H9 (cell line): ENCODE data around the gene ST6GALNAC2. TPM values are rescaled to one million over a fixed set of nuclear protein-coding genes. Genes with fewer than 3 reads are reported as not detected.

Experiments used
- DNase-seq: peaks from one replicate; pipeline ENCODE4 v3.0.0-alpha.2; 2017
- H2AFZ ChIP-seq: one replicate; pipeline ENCODE4 v1.6.1; 2013; ENCODE audit warnings: mild to moderate bottlenecking, low read length, control low read depth, moderate library complexity
- H2AK5ac ChIP-seq: 2 replicates; pipeline ENCODE4 v1.6.1; 2013; ENCODE audit warnings: low read length, control low read depth, mixed read lengths; ENCODE audit not compliant: insufficient read length
- H2BK120ac ChIP-seq: one replicate; pipeline ENCODE4 v1.6.1; 2013; ENCODE audit warnings: low read depth, mild to moderate bottlenecking, low read length, control low read depth, inconsistent platforms; ENCODE audit not compliant: poor library complexity, severe bottlenecking
- H2BK12ac ChIP-seq: 2 replicates; pipeline ENCODE4 v1.6.1; 2013; ENCODE audit warnings: low read length, control low read depth, mixed read lengths, low read depth; ENCODE audit not compliant: insufficient read length
- H2BK15ac ChIP-seq: 2 replicates; pipeline ENCODE4 v1.6.1; 2013; ENCODE audit warnings: low read depth, low read length, control low read depth
- H2BK20ac ChIP-seq: one replicate; pipeline ENCODE4 v1.6.1; 2013; ENCODE audit warnings: low read depth, mild to moderate bottlenecking, low read length, control low read depth, inconsistent platforms; ENCODE audit not compliant: poor library complexity, severe bottlenecking
- H2BK5ac ChIP-seq: 2 replicates; pipeline ENCODE4 v1.6.1; 2013; ENCODE audit warnings: low read length, control low read depth, mixed read lengths; ENCODE audit not compliant: insufficient read length
- H3K14ac ChIP-seq: 2 replicates; pipeline ENCODE4 v1.6.1; 2013; ENCODE audit warnings: low read length, control low read depth; ENCODE audit not compliant: insufficient read depth
- H3K18ac ChIP-seq: 2 replicates; pipeline ENCODE4 v1.6.1; 2013; ENCODE audit warnings: low read depth, mild to moderate bottlenecking, mixed read lengths, low read length, control low read depth; ENCODE audit not compliant: insufficient read length
- H3K23ac ChIP-seq: 2 replicates; pipeline ENCODE4 v1.6.1; 2013; ENCODE audit warnings: low read length, control low read depth, mixed read lengths, low read depth; ENCODE audit not compliant: insufficient read length
- H3K23me2 ChIP-seq: 2 replicates; pipeline ENCODE4 v1.6.1; 2013; ENCODE audit warnings: low read depth, mild to moderate bottlenecking, mixed read lengths, low read length, control low read depth; ENCODE audit not compliant: insufficient read length, poor library complexity, severe bottlenecking
- H3K27ac ChIP-seq: 2 replicates; pipeline ENCODE4 v1.5.1; 2013; ENCODE audit warnings: low read length, control low read depth, mixed read lengths, low read depth; ENCODE audit not compliant: insufficient read length
- H3K27me3 ChIP-seq: 2 replicates; pipeline ENCODE4 v1.6.1; 2013; ENCODE audit warnings: low read length, control low read depth, inconsistent platforms; ENCODE audit not compliant: insufficient read depth
- H3K4ac ChIP-seq: 2 replicates; pipeline ENCODE4 v1.6.1; 2013; ENCODE audit warnings: low read depth, mild to moderate bottlenecking, control low read depth, inconsistent platforms, low read length, moderate library complexity
- H3K4me1 ChIP-seq: 2 replicates; pipeline ENCODE4 v1.6.1; 2013; ENCODE audit warnings: low read length, control low read depth, inconsistent platforms; ENCODE audit not compliant: insufficient read depth
- H3K4me2 ChIP-seq: 2 replicates; pipeline ENCODE4 v1.6.1; 2013; ENCODE audit warnings: low read length, control low read depth, mixed read lengths; ENCODE audit not compliant: insufficient read length, insufficient read depth
- H3K56ac ChIP-seq: 2 replicates; pipeline ENCODE4 v1.6.1; 2013; ENCODE audit warnings: low read depth, mild to moderate bottlenecking, mixed read lengths, low read length, control low read depth; ENCODE audit not compliant: insufficient read length
- H3K79me1 ChIP-seq: 2 replicates; pipeline ENCODE4 v1.6.1; 2013; ENCODE audit warnings: low read depth, mild to moderate bottlenecking, moderate library complexity, low read length, control low read depth, inconsistent platforms; ENCODE audit not compliant: insufficient read depth, poor library complexity, severe bottlenecking
- H3K79me2 ChIP-seq: 2 replicates; pipeline ENCODE4 v1.6.1; 2013; ENCODE audit warnings: low read length, control low read depth, inconsistent platforms; ENCODE audit not compliant: insufficient read depth
- H3K9ac ChIP-seq: 2 replicates; pipeline ENCODE4 v1.6.1; 2013; ENCODE audit warnings: low read length, control low read depth, mixed read lengths; ENCODE audit not compliant: insufficient read length; ENCODE audit errors: extremely low read depth
- H3K9me3 ChIP-seq: one replicate; pipeline ENCODE4 v1.6.1; 2013; ENCODE audit warnings: low read depth, low read length, inconsistent platforms; ENCODE audit not compliant: control insufficient read depth
- H3T11ph ChIP-seq: one replicate; pipeline ENCODE4 v1.6.1; 2013; ENCODE audit warnings: mild to moderate bottlenecking, low read length, control low read depth, inconsistent platforms
- H4K20me1 ChIP-seq: one replicate; pipeline ENCODE4 v1.6.1; 2013; ENCODE audit not compliant: control insufficient read depth, insufficient read length, insufficient read depth
- H4K5ac ChIP-seq: 2 replicates; pipeline ENCODE4 v1.6.1; 2013; ENCODE audit warnings: low read depth, mild to moderate bottlenecking, mixed read lengths, low read length, control low read depth; ENCODE audit not compliant: insufficient read length
- H4K8ac ChIP-seq: replicated peaks from 2 replicates; pipeline ENCODE4 v1.6.1; 2013; ENCODE audit warnings: low read length, control low read depth, mixed read lengths, low read depth; ENCODE audit not compliant: insufficient read length
- H4K91ac ChIP-seq: 2 replicates; pipeline ENCODE4 v1.6.1; 2013; ENCODE audit warnings: low read depth, mild to moderate bottlenecking, moderate library complexity, mixed read lengths, low read length, control low read depth; ENCODE audit not compliant: insufficient read length
- H3K27ac Mint-ChIP-seq, 3 experiments: 2 replicates in 2 of 3; 3 replicates in 1 of 3; pipeline ENCODE4 v1.8.0; 2020 to 2021; ENCODE audit warnings: mixed read lengths in 3 of 3, mild to moderate bottlenecking in 1 of 3, moderate library complexity in 1 of 3
- H3K27me3 Mint-ChIP-seq: 2 replicates; pipeline ENCODE4 v1.8.0; 2021; ENCODE audit warnings: low read depth, mild to moderate bottlenecking, moderate library complexity, mixed read lengths
- H3K36me3 Mint-ChIP-seq, 3 experiments: 2 replicates in 2 of 3; 3 replicates in 1 of 3; pipeline ENCODE4 v1.8.0; 2020 to 2021; ENCODE audit warnings: low read depth in 3 of 3, mixed read lengths in 3 of 3; ENCODE audit not compliant: insufficient read depth in 1 of 3
- H3K4me1 Mint-ChIP-seq, 2 experiments: 2 replicates each; pipeline ENCODE4 v1.8.0; 2020; ENCODE audit warnings: mixed read lengths in 2 of 2
- H3K4me3 Mint-ChIP-seq, 2 experiments: 2 replicates in 1 of 2; 3 replicates in 1 of 2; pipeline ENCODE4 v1.8.0; 2020 to 2021; ENCODE audit warnings: mild to moderate bottlenecking in 2 of 2, mixed read lengths in 2 of 2, moderate library complexity in 1 of 2
- H3K9me3 Mint-ChIP-seq, 2 experiments: 2 replicates in 1 of 2; 3 replicates in 1 of 2; pipeline ENCODE4 v1.8.0; 2020; ENCODE audit warnings: mild to moderate bottlenecking in 2 of 2, mixed read lengths in 2 of 2, moderate library complexity in 1 of 2
- CTCF ChIP-seq: fragments of 200-600 bp; sonication (generic); conservative IDR thresholded peaks from 3 replicates; pipeline ENCODE4 v1.8.0; 2021; ENCODE audit warnings: antibody characterized with exemption, mild to moderate bottlenecking
- WGBS: extraction: QIAGEN DNeasy Blood & Tissue Kit; methylation state at CpG from one replicate; pipeline ENCODE4 v1.1.7; 2013; ENCODE audit warnings: missing lambda C conversion rate, low lambda C conversion rate, mixed read lengths; ENCODE audit not compliant: insufficient read length; ENCODE audit errors: extremely low coverage; 5-methylcytosine and 5-hydroxymethylcytosine counted together
- total RNA-seq: library from RNA; stranded (reverse); gene quantifications from 2 replicates; pipeline ENCODE4 v1.2.1, GENCODE V29; 2021

ST6GALNAC2 gene
- total RNA-seq, 1 experiment from 2014 or later: 0.46 TPM

GRCh38 chr17:76578376-76578775 lies 7.3 kb downstream of the ST6GALNAC2 start:
- no peak overlapping the region for H3K14ac ChIP-seq
- no peak overlapping the region for H4K5ac ChIP-seq
- H3K4me1 ChIP-seq: no peaks in the 10 kb centered on the region
- H3K27ac ChIP-seq: no peak overlapping the region
- H2BK15ac ChIP-seq: no peak overlapping the region
- no peak overlapping the region for H3K4ac ChIP-seq
- peaks cover 14 to 20% of the 10 kb centered on the region in 2 experiments for H3K4me1 Mint-ChIP-seq
- no peak overlapping the region for H4K91ac ChIP-seq
- H2AK5ac ChIP-seq: no peak overlapping the region
- H3K27me3 ChIP-seq: no peaks in the 10 kb centered on the region; the same call in 1 of the 2 replicates
- no peak overlapping the region for H2AFZ ChIP-seq
- WGBS: no CpG with 5 or more reads among the region's 5 CpGs
- H3K27me3 Mint-ChIP-seq: peaks cover 30% of the 10 kb centered on the region
- no peak overlapping the region for H3K18ac ChIP-seq
- H4K8ac ChIP-seq: no peak overlapping the region
- no peaks in the 10 kb centered on the region for H3K23me2 ChIP-seq
- DNase-seq: no peak
- H2BK20ac ChIP-seq: no peak overlapping the region
- H3K9me3 ChIP-seq: no peaks in the 10 kb centered on the region
- no peaks in the 10 kb centered on the region for H3K79me2 ChIP-seq
- H3K36me3 Mint-ChIP-seq: no peaks in the 10 kb centered on the region
- H3K27ac Mint-ChIP-seq: no peak overlapping the region
- H4K20me1 ChIP-seq: no peaks in the 10 kb centered on the region
- no peak overlapping the region for H2BK120ac ChIP-seq
- no peak overlapping the region for H3K4me2 ChIP-seq
- no peak overlapping the region for H3K4me3 Mint-ChIP-seq
- H3K9ac ChIP-seq: no peak overlapping the region
- no peak overlapping the region for H3T11ph ChIP-seq
- no peaks in the 10 kb centered on the region for H3K79me1 ChIP-seq
- H3K56ac ChIP-seq: no peak overlapping the region
- H2BK5ac ChIP-seq: no peak overlapping the region
- peaks cover 0 to 7% of the 10 kb centered on the region in 2 experiments; a peak in 1 of 5 replicates for H3K9me3 Mint-ChIP-seq
- H2BK12ac ChIP-seq: no peak overlapping the region
- no peak for TF ChIP-seq CTCF
- H3K23ac ChIP-seq: no peak overlapping the region
